CD4-positive, alpha-beta memory T cell (primary cell): ENCODE results near the gene ALG12. TPM values are rescaled to one million over a fixed set of nuclear protein-coding genes. Genes with fewer than 3 reads are reported as not detected.

Source experiments
- CTCF ChIA-PET: fragments of 350-600 bp; sonication (Branson Sonifier 250); formaldehyde crosslinking; loops from one replicate; lab custom pipeline; 2021; ENCODE audit warnings: inconsistent platforms; ENCODE audit not compliant: partially characterized antibody; lab: Charles Lee
- POLR2A ChIA-PET: fragments of 350-600 bp; sonication (Branson Sonifier 250); formaldehyde crosslinking; loops from one replicate; lab custom pipeline; 2021; ENCODE audit not compliant: partially characterized antibody; lab: Charles Lee
- DNase-seq, 5 donors: peaks; one replicate each; pipeline versions ENCODE4 v3.0.0 to v3.0.0-alpha.2; 2020 to 2022; ENCODE audit warnings: mixed read lengths in 1 of 5
- H3K27ac ChIP-seq: one replicate; pipeline ENCODE4 v1.7.0; 2013; ENCODE audit warnings: low read depth, low read length
- H3K27me3 ChIP-seq: 2 replicates; pipeline ENCODE4 v1.7.0; 2013; ENCODE audit warnings: mild to moderate bottlenecking, low read length, moderate library complexity; ENCODE audit not compliant: insufficient read depth
- H3K36me3 ChIP-seq: 2 replicates; pipeline ENCODE4 v1.7.0; 2013; ENCODE audit warnings: mild to moderate bottlenecking, low read length, moderate library complexity; ENCODE audit not compliant: insufficient read depth
- H3K4me1 ChIP-seq: 2 replicates; pipeline ENCODE4 v1.7.0; 2013; ENCODE audit warnings: mild to moderate bottlenecking, low read length, moderate library complexity; ENCODE audit not compliant: insufficient read depth
- H3K4me3 ChIP-seq, 2 donors: one replicate each; pipeline ENCODE4 v1.7.0; 2013; ENCODE audit warnings: low read length in 2 of 2, mild to moderate bottlenecking in 1 of 2
- H3K9me3 ChIP-seq, 2 donors: one replicate each; pipeline ENCODE4 v1.7.0; 2013; ENCODE audit warnings: low read length in 2 of 2, control low read depth in 1 of 2; ENCODE audit not compliant: control insufficient read depth in 1 of 2
- H3K27ac Mint-ChIP-seq, 7 donors: one replicate each; pipeline ENCODE4 v1.8.0; 2020 to 2021; ENCODE audit warnings: mixed read lengths in 7 of 7, mild to moderate bottlenecking in 6 of 7, inconsistent platforms in 3 of 7, moderate library complexity in 3 of 7
- H3K27me3 Mint-ChIP-seq, 2 donors: one replicate each; pipeline ENCODE4 v1.8.0; 2020 to 2021; ENCODE audit warnings: mixed read lengths in 2 of 2
- H3K36me3 Mint-ChIP-seq, 2 donors: one replicate each; pipeline ENCODE4 v1.8.0; 2020 to 2021; ENCODE audit warnings: mixed read lengths in 2 of 2, inconsistent platforms in 1 of 2, mild to moderate bottlenecking in 1 of 2
- H3K4me1 Mint-ChIP-seq, 4 donors: one replicate each; pipeline ENCODE4 v1.8.0; 2020 to 2021; ENCODE audit warnings: mixed read lengths in 4 of 4, mild to moderate bottlenecking in 1 of 4
- H3K4me3 Mint-ChIP-seq, 8 donors: one replicate each; pipeline ENCODE4 v1.8.0; 2020 to 2021; ENCODE audit warnings: mixed read lengths in 8 of 8, mild to moderate bottlenecking in 7 of 8, moderate library complexity in 6 of 8, inconsistent platforms in 3 of 8
- H3K9me3 Mint-ChIP-seq, 8 donors: one replicate each; pipeline ENCODE4 v1.8.0; 2020 to 2021; ENCODE audit warnings: mixed read lengths in 8 of 8, mild to moderate bottlenecking in 5 of 8, inconsistent platforms in 3 of 8, moderate library complexity in 1 of 8
- intact Hi-C: fragments of 100-400 bp; cut with micrococcal nuclease; formaldehyde crosslinking; loops from one replicate; pipeline ENCODE4 v1.15.1; 2023
- polyA plus RNA-seq, 2 donors: library from polyadenylated mRNA; unstranded; fragments of 300-500 nt; fragmentation: Illumina TruSeq; gene quantifications; one replicate each; pipeline ENCODE4 v1.2.3, GENCODE V29; 2021
- total RNA-seq, 2 experiments: library from RNA; stranded (reverse); gene quantifications; one replicate each; pipeline ENCODE4 v1.2.3, GENCODE V29; 2021

ALG12 gene
- total and polyA plus RNA-seq, 4 experiments from 2014 or later: 16.9 to 27.2 (median 19.3) TPM

DNA sequence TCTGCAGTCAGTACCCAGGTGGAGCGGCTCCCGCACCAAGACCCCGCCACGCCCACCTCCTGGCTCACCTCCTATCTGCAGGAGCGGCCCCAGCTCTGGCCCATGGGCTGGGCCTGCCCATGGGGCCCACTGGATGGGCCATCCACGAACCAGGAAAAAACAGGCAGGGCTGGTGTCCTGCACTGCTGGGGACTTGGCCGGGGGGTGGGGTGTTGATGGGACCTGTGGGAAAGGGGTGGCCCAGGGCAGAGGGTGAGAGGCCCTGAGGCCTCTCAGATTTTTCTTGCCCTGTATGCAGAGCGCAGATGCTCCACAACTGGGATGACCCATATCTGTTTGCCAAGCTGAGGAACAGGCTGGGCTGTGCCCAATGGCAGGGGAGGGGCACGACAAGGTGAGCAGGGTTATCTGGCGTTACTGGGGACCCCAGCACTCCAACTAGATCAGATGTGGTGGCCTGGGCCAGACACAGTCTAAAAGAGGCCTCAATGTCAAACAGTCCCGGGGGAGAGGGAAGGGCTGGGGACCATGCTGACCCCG, 39.7 kb upstream of the ALG12 start:
- peak in 1 of 5 donors; percentile 32 for DNase-seq
- peak overlapping the region in 5 of 7 donors; percentile 14 to 90 (median 50) for H3K27ac Mint-ChIP-seq
- POLR2A ChIA-PET: interaction anchor here (2.1 to 4.4 kb wide), 2 partner anchors 11 to 21 kb away, joined by 8 to 23 read pairs; no protein-coding TSS in a partner anchor
- peaks cover 0 to 20% (median 9%) of the 10 kb centered on the region in 4 donors for H3K4me1 Mint-ChIP-seq
- Histone ChIP-seq H3K9me3 (no peaks in the 10 kb centered on the region), H3K27me3 (no peaks in the 10 kb centered on the region), H3K27ac (no peak overlapping the region), H3K36me3 (peaks cover 5% of the 10 kb centered on the region), H3K4me1 (peaks cover 16% of the 10 kb centered on the region), H3K4me3 (no peak overlapping the region)
- intact Hi-C loops: no loop called here
- H3K4me3 Mint-ChIP-seq: peak overlapping the region in 3 of 8 donors; percentile 1 to 36 (median 31)
- peaks cover 0 to 12% of the 10 kb centered on the region in 2 donors for H3K36me3 Mint-ChIP-seq
- peaks cover 0 to 8% (median 0%) of the 10 kb centered on the region in 8 donors for H3K9me3 Mint-ChIP-seq
- CTCF ChIA-PET: no interaction called here
- H3K27me3 Mint-ChIP-seq: peaks cover 0 to 3% of the 10 kb centered on the region in 2 donors

DNA sequence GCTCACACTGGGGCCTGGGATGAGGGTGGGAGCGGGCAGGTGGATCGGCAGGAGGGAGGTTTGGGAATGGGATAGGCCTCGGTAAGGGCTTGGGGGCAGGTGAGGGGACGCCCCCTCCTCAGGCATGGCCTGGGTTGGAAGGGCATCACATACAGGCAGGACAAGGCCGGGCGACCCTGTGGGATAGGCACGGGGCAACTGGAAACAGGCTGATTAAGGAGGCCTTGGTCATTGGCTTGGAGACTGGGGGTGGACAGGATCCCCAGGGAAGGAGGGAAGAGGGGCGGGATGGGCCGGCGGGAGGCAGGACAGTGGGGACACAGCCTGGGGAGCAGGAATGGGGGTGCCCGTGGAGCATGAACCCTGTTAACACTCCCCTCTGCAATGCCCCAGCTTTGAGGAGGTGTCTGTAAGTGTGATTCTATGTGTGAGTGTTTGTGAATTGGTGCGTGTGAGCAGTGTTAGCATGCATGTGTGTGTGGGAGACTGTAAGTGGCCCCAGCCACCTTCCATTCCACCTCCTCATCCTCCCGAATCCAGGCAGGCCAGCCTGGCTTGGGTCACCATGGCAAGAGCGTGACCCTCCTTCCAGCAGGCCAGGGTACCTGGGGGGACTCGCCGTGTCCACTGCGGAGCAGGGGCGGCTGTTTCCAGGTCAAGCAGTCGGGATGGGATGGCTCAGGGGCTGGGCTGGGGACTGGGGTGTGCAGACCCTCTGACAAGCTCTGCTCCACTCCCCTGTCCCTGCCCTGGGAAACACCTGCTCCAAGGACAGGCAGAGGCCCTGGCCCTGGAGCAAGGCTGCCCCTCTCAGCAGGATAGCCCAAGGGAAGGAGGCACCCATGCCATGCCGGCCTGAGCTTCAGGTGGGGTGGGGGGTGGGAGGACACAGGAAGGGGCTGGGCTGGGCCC, 38.9 kb upstream of the ALG12 start:
- no peak overlapping the region for H3K4me3 Mint-ChIP-seq

DNA sequence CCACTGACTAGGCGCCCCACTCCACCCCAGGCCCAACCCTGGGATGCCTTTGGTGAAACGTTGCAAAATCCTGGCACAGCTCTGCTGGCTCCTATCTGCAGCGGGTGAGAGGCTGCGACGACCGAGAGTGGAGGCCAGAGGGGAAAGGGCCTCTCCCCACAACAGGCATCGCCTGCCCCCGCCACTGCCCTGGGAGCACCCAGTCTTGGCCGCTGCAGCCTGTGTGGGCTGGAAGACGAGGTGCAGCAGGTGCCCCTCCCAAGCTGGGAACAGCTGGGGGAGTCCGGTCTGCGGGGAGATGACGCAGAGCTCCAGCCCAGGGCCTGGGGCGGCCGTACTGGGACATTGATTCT, 38.2 kb upstream of the ALG12 start:
- Mint-ChIP-seq H3K4me1 (peaks cover 0 to 15% (median 5%) of the 10 kb centered on the region in 4 donors), H3K36me3 (peaks cover 0 to 3% of the 10 kb centered on the region in 2 donors), H3K9me3 (peaks cover 0 to 2% (median 0%) of the 10 kb centered on the region in 8 donors), H3K4me3 (no peak overlapping the region), H3K27ac (peak overlapping the region in 1 of 7 donors; percentile 41), H3K27me3 (no peaks in the 10 kb centered on the region)
- Histone ChIP-seq H3K9me3 (no peaks in the 10 kb centered on the region), H3K36me3 (no peaks in the 10 kb centered on the region), H3K27me3 (no peaks in the 10 kb centered on the region), H3K27ac (no peak overlapping the region), H3K4me3 (no peak overlapping the region), H3K4me1 (peaks cover 10% of the 10 kb centered on the region)
- POLR2A ChIA-PET: interaction anchor here (0.8 to 1.3 kb wide), 2 partner anchors 10 to 20 kb away, joined by 3 to 4 read pairs; no protein-coding TSS in a partner anchor
- CTCF ChIA-PET: interaction anchor here (1.9 kb wide), 1 partner anchor 10 kb away, joined by 5 read pairs; no protein-coding TSS in a partner anchor
- peak in 1 of 5 donors; percentile 32 for DNase-seq
- intact Hi-C loops: no loop called here

More for the DNA sequence above, 38.9 kb upstream of the ALG12 start:
- ChIA-PET POLR2A (interaction anchor here (2.1 to 4.4 kb wide), 2 partner anchors 10 to 20 kb away, joined by 8 to 23 read pairs; no protein-coding TSS in a partner anchor), CTCF (no interaction called here)
- Histone ChIP-seq H3K4me3 (no peak overlapping the region), H3K4me1 (peaks cover 10% of the 10 kb centered on the region), H3K27me3 (no peaks in the 10 kb centered on the region), H3K36me3 (no peaks in the 10 kb centered on the region), H3K27ac (no peak overlapping the region), H3K9me3 (no peaks in the 10 kb centered on the region)
- peaks cover 0 to 9% of the 10 kb centered on the region in 2 donors for H3K36me3 Mint-ChIP-seq
- peaks cover 0 to 3% of the 10 kb centered on the region in 2 donors for H3K27me3 Mint-ChIP-seq
- intact Hi-C loops: no loop called here
- H3K4me1 Mint-ChIP-seq: peaks cover 0 to 16% (median 7%) of the 10 kb centered on the region in 4 donors
- H3K27ac Mint-ChIP-seq: peak overlapping the region in 3 of 7 donors; percentile 29 to 72 (median 41)
- peaks cover 0 to 8% (median 0%) of the 10 kb centered on the region in 8 donors for H3K9me3 Mint-ChIP-seq
- DNase-seq: peak in 1 of 5 donors; percentile 30

GRCh38 chr22:49955581-49956417, 37.6 kb upstream of the ALG12 start:
- no peak overlapping the region for H3K4me3 Mint-ChIP-seq
- peak in 1 of 5 donors; percentile 33 for DNase-seq
- Histone ChIP-seq H3K27me3 (no peaks in the 10 kb centered on the region), H3K4me1 (peaks cover 10% of the 10 kb centered on the region), H3K9me3 (no peaks in the 10 kb centered on the region), H3K27ac (no peak overlapping the region), H3K4me3 (no peak overlapping the region), H3K36me3 (no peaks in the 10 kb centered on the region)
- peaks cover 0 to 2% (median 0%) of the 10 kb centered on the region in 8 donors for H3K9me3 Mint-ChIP-seq
- intact Hi-C loops: no loop called here
- H3K36me3 Mint-ChIP-seq: peaks cover 0 to 3% of the 10 kb centered on the region in 2 donors
- peak overlapping the region in 1 of 7 donors; percentile 42 for H3K27ac Mint-ChIP-seq
- H3K27me3 Mint-ChIP-seq: no peaks in the 10 kb centered on the region
- ChIA-PET CTCF (interaction anchor here (1.9 kb wide), 1 partner anchor 9 kb away, joined by 5 read pairs; no protein-coding TSS in a partner anchor), POLR2A (interaction anchor here (0.8 to 1.3 kb wide), 2 partner anchors 11 to 19 kb away, joined by 3 to 4 read pairs; no protein-coding TSS in a partner anchor)
- H3K4me1 Mint-ChIP-seq: peaks cover 0 to 15% (median 5%) of the 10 kb centered on the region in 4 donors

- H3K27me3 Mint-ChIP-seq: no peaks in the 10 kb centered on the region
- ChIA-PET CTCF (interaction anchor here (1.9 kb wide), 1 partner anchor 9 kb away, joined by 5 read pairs; no protein-coding TSS in a partner anchor), POLR2A (interaction anchor here (1.3 kb wide), 1 partner anchor 18 kb away, joined by 4 read pairs; no protein-coding TSS in a partner anchor)
- no peaks in the 10 kb centered on the region for H3K9me3 ChIP-seq
- no peak overlapping the region for H3K4me3 Mint-ChIP-seq
- no peak overlapping the region for H3K27ac ChIP-seq
- no peak overlapping the region for H3K4me3 ChIP-seq
- H3K4me1 ChIP-seq: peaks cover 10% of the 10 kb centered on the region
- H3K27ac Mint-ChIP-seq: peak overlapping the region in 1 of 7 donors; percentile 42
- H3K36me3 ChIP-seq: no peaks in the 10 kb centered on the region
- peaks cover 0 to 15% (median 5%) of the 10 kb centered on the region in 4 donors for H3K4me1 Mint-ChIP-seq
- H3K9me3 Mint-ChIP-seq: peaks cover 0 to 2% (median 0%) of the 10 kb centered on the region in 8 donors
- intact Hi-C loops: no loop called here
- H3K27me3 ChIP-seq: no peaks in the 10 kb centered on the region
- no peak for DNase-seq
- peaks cover 0 to 3% of the 10 kb centered on the region in 2 donors for H3K36me3 Mint-ChIP-seq
Measured at GRCh38 chr22:49954991-49955580, 36.8 kb upstream of the ALG12 start.

DNA sequence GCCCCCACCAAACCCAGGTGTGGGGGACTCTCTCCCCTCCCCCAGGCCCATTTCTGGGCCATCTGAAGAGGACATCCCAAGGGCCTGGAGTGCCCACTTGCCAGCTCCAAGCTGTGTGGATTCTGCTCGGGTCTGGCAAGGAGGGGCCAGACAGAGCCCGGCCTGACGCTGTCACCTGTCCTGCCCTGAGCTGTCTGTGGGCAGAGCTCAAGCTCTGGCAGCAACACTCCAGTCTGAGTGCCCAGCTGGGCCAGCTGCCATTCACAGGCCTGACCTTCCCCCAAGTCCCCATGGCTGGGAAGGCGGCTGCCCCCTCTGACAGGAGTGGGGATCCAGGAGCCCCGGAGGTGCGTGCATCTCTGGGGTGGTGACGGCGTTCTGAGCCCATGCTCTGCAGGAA, 36.1 kb upstream of the ALG12 start:
- H3K4me1 ChIP-seq: peaks cover 3% of the 10 kb centered on the region
- no peak overlapping the region for H3K27ac ChIP-seq
- H3K27me3 ChIP-seq: no peaks in the 10 kb centered on the region
- Mint-ChIP-seq H3K36me3 (peaks cover 0 to 1% of the 10 kb centered on the region in 2 donors), H3K4me3 (no peak overlapping the region), H3K4me1 (peaks cover 0 to 10% (median 3%) of the 10 kb centered on the region in 4 donors), H3K9me3 (no peaks in the 10 kb centered on the region), H3K27me3 (no peaks in the 10 kb centered on the region), H3K27ac (no peak overlapping the region)
- ChIA-PET POLR2A (no interaction called here), CTCF (no interaction called here)
- intact Hi-C loops: no loop called here
- no peak overlapping the region for H3K4me3 ChIP-seq
- no peak for DNase-seq
- H3K36me3 ChIP-seq: no peaks in the 10 kb centered on the region
- no peaks in the 10 kb centered on the region for H3K9me3 ChIP-seq
